Heart right ventricle (tissue), 16 donors: ENCODE results near the gene CHKA. TPM values are rescaled to one million over a fixed set of nuclear protein-coding genes. Genes with fewer than 3 reads are reported as not detected.

Source experiments
- ATAC-seq, 8 donors: fragments of 200-7000 bp; cut with Tn5 transposase; one replicate each; pipeline ENCODE4 v1.9.1; 2020; ENCODE audit warnings: mild to moderate bottlenecking in 8 of 8, moderate library complexity in 8 of 8, moderate number of reproducible peaks in 1 of 8
- DNase-seq, 2 donors: peaks; one replicate each; pipeline ENCODE4 v3.0.0-alpha.2; 2020
- H3K27ac ChIP-seq, 10 donors: fragments of 200-600 bp; sonication (generic) in 2 of 10; one replicate each; pipeline versions ENCODE4 v1.5.0 to v1.8.0; 2020 to 2022; ENCODE audit warnings: mild to moderate bottlenecking in 3 of 10
- H3K27me3 ChIP-seq, 7 donors: fragments of 200-600 bp; one replicate each; pipeline ENCODE4 v1.8.0; 2021 to 2022; ENCODE audit warnings: mild to moderate bottlenecking in 2 of 7
- H3K36me3 ChIP-seq, 9 donors: fragments of 200-600 bp; sonication (generic) in 1 of 9; one replicate each; pipeline versions ENCODE4 v1.5.0 to v1.8.0; 2020 to 2022; ENCODE audit warnings: mild to moderate bottlenecking in 2 of 9
- H3K4me1 ChIP-seq, 9 donors: fragments of 200-600 bp; sonication (generic) in 1 of 9; one replicate each; pipeline versions ENCODE4 v1.5.0 to v1.8.0; 2020 to 2022; ENCODE audit warnings: mild to moderate bottlenecking in 4 of 9
- H3K4me3 ChIP-seq, 10 donors: fragments of 200-600 bp; sonication (generic) in 2 of 10; one replicate each; pipeline versions ENCODE4 v1.5.0 to v1.8.0; 2020 to 2022; ENCODE audit warnings: mild to moderate bottlenecking in 7 of 10, moderate library complexity in 2 of 10
- H3K9me3 ChIP-seq, 11 donors: fragments of 200-600 bp in 10 of 11; sonication (generic) in 2 of 11; one replicate each; pipeline versions ENCODE4 v1.5.0 to v1.8.0; 2013 to 2022; ENCODE audit warnings: mild to moderate bottlenecking in 2 of 11, control low read depth in 1 of 11, moderate library complexity in 1 of 11
- CTCF ChIP-seq, 9 donors: fragments of 200-600 bp; sonication (generic) in 2 of 9; IDR thresholded peaks; one replicate each; pipeline versions ENCODE4 v1.5.0 to v1.8.0; 2021 to 2022; ENCODE audit warnings: antibody characterized with exemption in 9 of 9, mild to moderate bottlenecking in 5 of 9, moderate library complexity in 1 of 9
- WGBS, 2 donors: extraction: QIAGEN DNeasy Blood & Tissue Kit; methylation state at CpG; one replicate each; pipeline ENCODE4 v1.1.7; 2013; ENCODE audit warnings: inconsistent platforms in 1 of 2; 5-methylcytosine and 5-hydroxymethylcytosine counted together
- intact Hi-C, 10 donors: fragments of 100-400 bp; cut with DNase I; formaldehyde crosslinking; loops; one replicate each; pipeline versions ENCODE4 v1.11.1 to v1.14.2; 2022
- polyA plus RNA-seq, 2 donors: library from polyadenylated mRNA; stranded (reverse); fragments of 200-250 nt; gene quantifications; one replicate each; pipeline ENCODE4 v1.2.3, GENCODE V29; 2013
- total RNA-seq, 10 donors: library from RNA; stranded (reverse); fragmentation: NEBNext Ultra II Directional in 3 of 10; extraction: Animal tissue kit (Norgen Biotek cat#: 25700) in 3 of 10; gene quantifications; one replicate each; pipeline versions ENCODE4 v1.2.1 to v1.2.4, GENCODE V29; 2021 to 2023
- donor health status: Arrhythmogenic right ventricular cardiomyopathy.
- donor health status: ischemic (EF 13 %, LVEDD 7.1; RV severe dilation, severe dysfunction).
- donor health status: healthy with polysubstance abuse.
- donor health status: DM: no; HTN: yes; CAD: no.
- donor health status: DM: no; HTN: no; CAD: no.
- donor health status: ischemic (EF 25% LVEDD 6.9; RV normal size, moderate dysfunction).
- donor health status: ischemic (EF 25% LVEDD 5.7; RV mildly dilated, moderate dysfunction).
- donor health status: healthy.
- donor health status: DM: yes; HTN: yes; CAD: no.
- donor health status: Ischemic cardiomyopathy.
- donor health status: ischemic (EF 35%, LVEDD 5.7; RV mildly dilated, moderate dysfunction).
- donor health status: nonischemic (EF 11% LVEDD 7.7; RV severe dilation, severe dysfunction).
- donor health status: DM: yes; HTN: yes; CAD: no.
- donor health status: PGD.
- donor health status: ischemic (EF 29% LVEDD 5.4; RV normal size, mild dysfunction).
- donor health status: nonischemic (EF 23%, LVEDD 6.1; RV moderate dilation, normal function).

Gene CHKA
- total and polyA plus RNA-seq, 12 donors, result 7.0 to 66.1 (median 9.6) TPM

DNA sequence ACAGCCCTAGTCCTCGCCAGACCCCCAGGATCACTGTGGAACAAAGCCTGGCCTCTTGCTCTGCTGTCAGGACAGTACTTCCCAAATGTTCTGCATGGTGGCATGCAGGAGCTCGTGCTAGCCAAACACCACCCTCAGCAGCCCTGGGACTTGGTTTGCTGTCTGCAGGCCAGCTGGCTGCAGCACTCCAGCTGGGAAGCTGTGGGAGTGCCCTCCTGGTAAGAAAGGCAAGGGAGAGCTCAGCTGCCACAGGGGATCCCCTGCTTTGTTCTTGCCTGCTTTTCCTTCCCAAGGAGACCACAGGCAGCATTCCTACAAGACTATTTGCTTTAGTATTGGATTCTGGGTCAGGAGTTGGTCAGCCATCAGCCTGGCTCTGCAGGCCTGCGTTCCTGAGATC is 54.4 kb downstream of the CHKA start:
- TF ChIP-seq CTCF (IDR thresholded peaks at IDR 0.05), result no peak
- H3K27ac ChIP-seq, result no peak overlapping the region
- H3K9me3 ChIP-seq, result no peaks in the 10 kb centered on the region
- no peaks in the 10 kb centered on the region for H3K27me3 ChIP-seq
- DNase-seq (no peak), ATAC-seq (peak in 7 of 8 donors; percentile 35 to 90 (median 55))
- intact Hi-C loops, result loop anchor here in 1 of 10 donors (10.0 kb wide), 1 partner anchor 138 kb away; no protein-coding TSS in a partner anchor
- 79 to 84% methylated on average over 3 of the region's 3 CpGs for WGBS, 2 donors
- H3K4me1 ChIP-seq, result peaks cover 0 to 15% (median 4%) of the 10 kb centered on the region in 9 donors
- H3K36me3 ChIP-seq, result peaks cover 0 to 99% (median 64%) of the 10 kb centered on the region in 9 donors
- no peak overlapping the region for H3K4me3 ChIP-seq

GRCh38 chr11:68065841-68066240 is 55.3 kb downstream of the CHKA start:
- no peak overlapping the region for H3K27ac ChIP-seq
- ATAC-seq (no peak), DNase-seq (no peak)
- H3K4me1 ChIP-seq, result peaks cover 0 to 12% (median 4%) of the 10 kb centered on the region in 9 donors
- H3K9me3 ChIP-seq, result no peaks in the 10 kb centered on the region
- 91 to 96% methylated on average over 5 of the region's 5 CpGs for WGBS, 2 donors
- no peak for TF ChIP-seq CTCF (IDR thresholded peaks at IDR 0.05)
- intact Hi-C loops, result loop anchor here in 1 of 10 donors (10.0 kb wide), 1 partner anchor 139 kb away; no protein-coding TSS in a partner anchor
- H3K4me3 ChIP-seq, result no peak overlapping the region
- H3K27me3 ChIP-seq, result no peaks in the 10 kb centered on the region
- peaks cover 0 to 99% (median 62%) of the 10 kb centered on the region in 9 donors for H3K36me3 ChIP-seq

GRCh38 chr11:68064926-68065325 is 56.3 kb downstream of the CHKA start:
- H3K36me3 ChIP-seq, result peaks cover 0 to 99% (median 56%) of the 10 kb centered on the region in 9 donors
- H3K9me3 ChIP-seq, result no peaks in the 10 kb centered on the region
- H3K27ac ChIP-seq, result peak overlapping the region in 1 of 10 donors; percentile 30
- 65 to 81% methylated on average over 2 of the region's 2 CpGs for WGBS, 2 donors
- TF ChIP-seq CTCF (IDR thresholded peaks at IDR 0.05), result no peak
- H3K4me1 ChIP-seq, result peaks cover 0 to 12% (median 4%) of the 10 kb centered on the region in 9 donors
- H3K27me3 ChIP-seq, result no peaks in the 10 kb centered on the region
- DNase-seq, result no peak
- intact Hi-C loops, result loop anchor here in 1 of 10 donors (10.0 kb wide), 1 partner anchor 140 kb away; no protein-coding TSS in a partner anchor
- H3K4me3 ChIP-seq, result no peak overlapping the region
- ATAC-seq, result peak in 1 of 8 donors; percentile 33

GRCh38 chr11:68061508-68061907 is 59.7 kb downstream of the CHKA start:
- H3K36me3 ChIP-seq, result peaks cover 0 to 84% (median 32%) of the 10 kb centered on the region in 9 donors
- no peaks in the 10 kb centered on the region for H3K9me3 ChIP-seq
- WGBS, 2 donors, result 95 to 96% methylated on average over 7 of the region's 7 CpGs
- no peaks in the 10 kb centered on the region for H3K27me3 ChIP-seq
- DNase-seq (no peak), ATAC-seq (no peak)
- no peak overlapping the region for H3K27ac ChIP-seq
- TF ChIP-seq CTCF (IDR thresholded peaks at IDR 0.05), result no peak
- no peak overlapping the region for H3K4me3 ChIP-seq
- intact Hi-C loops, result loop anchor here in 1 of 10 donors (10.0 kb wide), 1 partner anchor 143 kb away; no protein-coding TSS in a partner anchor
- peaks cover 0 to 12% (median 4%) of the 10 kb centered on the region in 9 donors for H3K4me1 ChIP-seq
